Peyer's patch (tissue), 4 donors: ENCODE data around the gene DACH1. TPM values are rescaled to one million over a fixed set of nuclear protein-coding genes. Genes with fewer than 3 reads are reported as not detected.

Experiments used
- DNase-seq, 3 donors: peaks; one replicate each; pipeline ENCODE4 v3.0.0-alpha.2; 2017 to 2019
- H3K27ac ChIP-seq, 4 donors: fragments of 200-600 bp; sonication (generic); one replicate each; pipeline ENCODE4 v1.5.1; 2016 to 2019
- H3K27me3 ChIP-seq, 2 donors: fragments of 200-600 bp; sonication (generic); one replicate each; pipeline ENCODE4 v1.5.1; 2019
- H3K36me3 ChIP-seq, 3 donors: fragments of 200-600 bp; sonication (generic); one replicate each; pipeline ENCODE4 v1.5.1; 2016 to 2019
- H3K4me1 ChIP-seq, 4 donors: fragments of 200-600 bp; sonication (generic); one replicate each; pipeline ENCODE4 v1.5.1; 2016 to 2019
- H3K4me3 ChIP-seq, 4 donors: fragments of 200-600 bp; sonication (generic); 1 replicate in 3 of 4; 2 replicates in 1 of 4; pipeline ENCODE4 v1.5.1; 2016 to 2019; ENCODE audit warnings: mild to moderate bottlenecking in 1 of 4
- H3K9me3 ChIP-seq, 4 donors: fragments of 200-600 bp; sonication (generic); one replicate each; pipeline ENCODE4 v1.5.1; 2016 to 2019; ENCODE audit warnings: mild to moderate bottlenecking in 1 of 4
- CTCF ChIP-seq, 6 experiments: fragments of 450-650 bp in 4 of 6; fragments of 200-600 bp in 2 of 6; sonication (generic) in 1 of 6; IDR thresholded peaks; one replicate each; pipeline ENCODE4 v1.5.1; 2017 to 2019; ENCODE audit warnings: antibody characterized with exemption in 6 of 6, mild to moderate bottlenecking in 3 of 6, moderate library complexity in 1 of 6
- POLR2A ChIP-seq, 2 donors: fragments of 450-650 bp; IDR thresholded peaks; one replicate each; pipeline ENCODE4 v1.5.1; 2017; ENCODE audit warnings: antibody characterized with exemption in 2 of 2, mild to moderate bottlenecking in 2 of 2, moderate library complexity in 2 of 2
- total RNA-seq, 4 donors: library from RNA; depleted of rRNA; stranded (reverse); fragments of >200 nt; gene quantifications; one replicate each; pipeline ENCODE4 v1.1.0, GENCODE V29; 2016

DACH1 gene
- total RNA-seq, 4 donors from 2014 or later: 15.2 to 63.5 (median 24.4) TPM

GRCh38 chr13:71820699-71821098, 46.3 kb downstream of the DACH1 start:
- no peaks in the 10 kb centered on the region for H3K36me3 ChIP-seq
- H3K4me1 ChIP-seq: no peaks in the 10 kb centered on the region
- no peak overlapping the region for H3K4me3 ChIP-seq
- no peaks in the 10 kb centered on the region for H3K27me3 ChIP-seq
- no peak for DNase-seq
- H3K9me3 ChIP-seq: no peaks in the 10 kb centered on the region
- no peak overlapping the region for H3K27ac ChIP-seq
- no peak for TF ChIP-seq CTCF (IDR thresholded peaks at IDR 0.05)

- H3K4me1 ChIP-seq: no peaks in the 10 kb centered on the region
- TF ChIP-seq CTCF (IDR thresholded peaks at IDR 0.05) (no peak), POLR2A (IDR thresholded peaks at IDR 0.05) (no peak)
- no peaks in the 10 kb centered on the region for H3K9me3 ChIP-seq
- no peaks in the 10 kb centered on the region for H3K27me3 ChIP-seq
- no peak overlapping the region for H3K4me3 ChIP-seq
- no peaks in the 10 kb centered on the region for H3K36me3 ChIP-seq
- DNase-seq: no peak
- H3K27ac ChIP-seq: no peak overlapping the region
These were observed 49.7 kb downstream of the DACH1 start for GRCh38 chr13:71817335-71817734.

GRCh38 chr13:71814806-71815360, 52.1 kb downstream of the DACH1 start:
- TF ChIP-seq CTCF (IDR thresholded peaks at IDR 0.05) (no peak), POLR2A (IDR thresholded peaks at IDR 0.05) (no peak)
- Histone ChIP-seq H3K9me3 (no peaks in the 10 kb centered on the region), H3K4me1 (no peaks in the 10 kb centered on the region), H3K36me3 (no peaks in the 10 kb centered on the region), H3K27me3 (no peaks in the 10 kb centered on the region), H3K27ac (no peak overlapping the region), H3K4me3 (no peak overlapping the region)
- DNase-seq: no peak

- Histone ChIP-seq H3K27me3 (no peaks in the 10 kb centered on the region), H3K4me1 (no peaks in the 10 kb centered on the region), H3K27ac (no peak overlapping the region), H3K9me3 (no peaks in the 10 kb centered on the region), H3K4me3 (no peak overlapping the region), H3K36me3 (no peaks in the 10 kb centered on the region)
- no peak for DNase-seq
- no peak for TF ChIP-seq POLR2A (IDR thresholded peaks at IDR 0.05)
- no peak for TF ChIP-seq CTCF (IDR thresholded peaks at IDR 0.05)
These were observed 53.8 kb downstream of the DACH1 start for GRCh38 chr13:71813187-71813586.

GRCh38 chr13:71811344-71811743, 55.7 kb downstream of the DACH1 start:
- no peak for TF ChIP-seq CTCF (IDR thresholded peaks at IDR 0.05)
- no peak overlapping the region for H3K27ac ChIP-seq
- H3K4me1 ChIP-seq: no peaks in the 10 kb centered on the region
- DNase-seq: no peak
- H3K4me3 ChIP-seq: no peak overlapping the region
- no peaks in the 10 kb centered on the region for H3K27me3 ChIP-seq
- H3K36me3 ChIP-seq: no peaks in the 10 kb centered on the region
- no peaks in the 10 kb centered on the region for H3K9me3 ChIP-seq

GRCh38 chr13:71808708-71809107, 58.3 kb downstream of the DACH1 start:
- no peaks in the 10 kb centered on the region for H3K9me3 ChIP-seq
- H3K27ac ChIP-seq: no peak overlapping the region
- no peaks in the 10 kb centered on the region for H3K27me3 ChIP-seq
- H3K4me3 ChIP-seq: no peak overlapping the region
- DNase-seq: no peak
- TF ChIP-seq POLR2A (IDR thresholded peaks at IDR 0.05) (peak in 1 of 2 donors; percentile 9), CTCF (IDR thresholded peaks at IDR 0.05) (no peak)
- H3K4me1 ChIP-seq: no peaks in the 10 kb centered on the region
- no peaks in the 10 kb centered on the region for H3K36me3 ChIP-seq
